HEK293 (cell line): Measurements from ENCODE around the gene WTAP.
A peak's percentile ranks its signal among the peaks of the same experiment; 100 is the strongest.

Experiments
- CTCF ChIA-PET: fragments of 350-600 bp; formaldehyde crosslinking; extraction: SDS; loops from one replicate; lab custom pipeline; 2021; ENCODE audit warnings: antibody characterized with exemption; lab: Yijun Ruan, JAX
- POLR2A ChIA-PET: fragments of 300-600 bp; formaldehyde crosslinking; extraction: SDS; loops from one replicate; lab custom pipeline; 2020; ENCODE audit warnings: antibody characterized with exemption, inconsistent platforms; lab: Yijun Ruan, JAX
- H3K27ac ChIP-seq: fragments of 200-500 bp; sonication (Bioruptor generic); 2 replicates; pipeline ENCODE4 v1.5.1; 2014; ENCODE audit warnings: low read depth, low read length, control low read depth, inconsistent platforms; ENCODE audit errors: extremely low read depth
- H3K36me3 ChIP-seq, 2 experiments: fragments of 200-500 bp in 1 of 2; sonication (Bioruptor generic) in 1 of 2; 1 replicate in 1 of 2; 2 replicates in 1 of 2; pipeline ENCODE4 v1.5.1; 2014 to 2017; ENCODE audit warnings: inconsistent platforms in 2 of 2, low read length in 2 of 2; ENCODE audit not compliant: control insufficient read depth in 2 of 2, insufficient read depth in 1 of 2
- H3K4me1 ChIP-seq: fragments of 200-500 bp; sonication (Bioruptor generic); 2 replicates; pipeline ENCODE4 v1.5.1; 2014; ENCODE audit warnings: mild to moderate bottlenecking, low read length, inconsistent platforms; ENCODE audit not compliant: control insufficient read depth, insufficient read depth
- H3K4me3 ChIP-seq: 2 replicates; pipeline ENCODE4 v1.5.1; 2011; ENCODE audit warnings: low read depth, mild to moderate bottlenecking, control low read depth, low read length, moderate library complexity
- H3K9me3 ChIP-seq: fragments of 200-500 bp; sonication (Bioruptor generic); 2 replicates; pipeline ENCODE4 v1.5.1; 2014; ENCODE audit warnings: low read depth, low read length, inconsistent platforms; ENCODE audit not compliant: control insufficient read depth, insufficient read depth
- KLF8 ChIP-seq: fragments of 450-650 bp; formaldehyde crosslinking; IDR thresholded peaks from 2 replicates; pipeline ENCODE4 v1.5.1; 2016; ENCODE audit warnings: missing biosample characterization, missing genetic modification characterization
- PATZ1 ChIP-seq: fragments of 450-650 bp; formaldehyde crosslinking; IDR thresholded peaks from 2 replicates; pipeline ENCODE4 v1.5.1; 2016; ENCODE audit warnings: missing biosample characterization, missing genetic modification characterization
- PBX3 ChIP-seq: sonication (generic); formaldehyde crosslinking; IDR thresholded peaks from 2 replicates; pipeline ENCODE4 v1.8.1; 2022; ENCODE audit warnings: mild to moderate bottlenecking, moderate library complexity, missing genetic modification reagents
- PRDM1 ChIP-seq: fragments of 450-650 bp; formaldehyde crosslinking; IDR thresholded peaks from 2 replicates; pipeline ENCODE4; 2016; ENCODE audit warnings: missing biosample characterization, missing genetic modification characterization
- PRDM10 ChIP-seq: fragments of 450-650 bp; formaldehyde crosslinking; IDR thresholded peaks from 2 replicates; pipeline ENCODE4 v1.5.1; 2016; ENCODE audit warnings: missing biosample characterization, missing genetic modification characterization
- SP2 ChIP-seq: fragments of 450-650 bp; formaldehyde crosslinking; IDR thresholded peaks from 2 replicates; pipeline ENCODE4 v1.5.1; 2016; ENCODE audit warnings: missing biosample characterization, missing genetic modification characterization
- SP7 ChIP-seq: fragments of 450-650 bp; formaldehyde crosslinking; IDR thresholded peaks from 2 replicates; pipeline ENCODE4 v1.5.1; 2016; ENCODE audit warnings: missing biosample characterization, missing genetic modification characterization
- ZBTB17 ChIP-seq: fragments of 450-650 bp; formaldehyde crosslinking; IDR thresholded peaks from 2 replicates; pipeline ENCODE4 v1.5.1; 2016; ENCODE audit warnings: missing biosample characterization, missing genetic modification characterization
- ZFP37 ChIP-seq: fragments of 450-650 bp; formaldehyde crosslinking; IDR thresholded peaks from 2 replicates; pipeline ENCODE4 v1.5.1; 2016; ENCODE audit warnings: missing biosample characterization, missing genetic modification characterization
- ZIC2 ChIP-seq: fragments of 450-650 bp; formaldehyde crosslinking; IDR thresholded peaks from 2 replicates; pipeline ENCODE4 v1.5.1; 2016; ENCODE audit warnings: missing biosample characterization, missing genetic modification characterization
- ZNF121 ChIP-seq: fragments of 450-650 bp; formaldehyde crosslinking; IDR thresholded peaks from 2 replicates; pipeline ENCODE4 v1.5.1; 2016; ENCODE audit warnings: missing biosample characterization, missing genetic modification characterization
- ZNF2 ChIP-seq: fragments of 450-650 bp; formaldehyde crosslinking; IDR thresholded peaks from 2 replicates; pipeline ENCODE4 v1.5.1; 2016; ENCODE audit warnings: missing biosample characterization, missing genetic modification characterization
- ZNF223 ChIP-seq: fragments of 450-650 bp; formaldehyde crosslinking; IDR thresholded peaks from 2 replicates; pipeline ENCODE4 v1.5.1; 2016; ENCODE audit warnings: missing biosample characterization, missing genetic modification characterization
- ZNF335 ChIP-seq: fragments of 450-650 bp; formaldehyde crosslinking; conservative IDR thresholded peaks from 2 replicates; pipeline ENCODE4 v1.5.1; 2016; ENCODE audit warnings: missing biosample characterization, missing genetic modification characterization
- ZNF488 ChIP-seq: fragments of 450-650 bp; formaldehyde crosslinking; IDR thresholded peaks from 2 replicates; pipeline ENCODE4 v1.5.1; 2016; ENCODE audit warnings: missing biosample characterization, missing genetic modification characterization
- ZNF561 ChIP-seq: fragments of 450-650 bp; IDR thresholded peaks from 2 replicates; pipeline ENCODE4 v1.5.1; 2018; ENCODE audit warnings: missing biosample characterization, missing genetic modification characterization, borderline replicate concordance
- ZNF600 ChIP-seq: fragments of 450-650 bp; formaldehyde crosslinking; IDR thresholded peaks from 2 replicates; pipeline ENCODE4 v1.5.1; 2016; ENCODE audit warnings: missing biosample characterization, missing genetic modification characterization
- ZNF610 ChIP-seq: fragments of 450-650 bp; formaldehyde crosslinking; IDR thresholded peaks from 2 replicates; pipeline ENCODE4 v1.5.1; 2016; ENCODE audit warnings: missing biosample characterization, missing genetic modification characterization, borderline replicate concordance
- ZNF629 ChIP-seq: fragments of 450-650 bp; formaldehyde crosslinking; IDR thresholded peaks from 2 replicates; pipeline ENCODE4 v1.5.1; 2017; ENCODE audit warnings: missing biosample characterization, missing genetic modification characterization
- ZNF660 ChIP-seq: fragments of 450-650 bp; IDR thresholded peaks from 2 replicates; pipeline ENCODE4 v1.5.1; 2018; ENCODE audit warnings: missing biosample characterization, mild to moderate bottlenecking, missing genetic modification characterization
- ZNF843 ChIP-seq: fragments of 450-650 bp; formaldehyde crosslinking; IDR thresholded peaks from 2 replicates; pipeline ENCODE4 v1.5.1; 2016; ENCODE audit warnings: missing biosample characterization, missing genetic modification characterization
- ZSCAN23 ChIP-seq: fragments of 450-650 bp; formaldehyde crosslinking; IDR thresholded peaks from 2 replicates; pipeline ENCODE4 v1.5.1; 2016; ENCODE audit warnings: missing biosample characterization, missing genetic modification characterization
- TF ChIP-seq, protein P1 (sequence below): fragments of 450-650 bp; formaldehyde crosslinking; IDR thresholded peaks from 2 replicates; pipeline ENCODE4 v1.5.1; 2017; ENCODE audit warnings: missing biosample characterization, missing genetic modification characterization
- TF ChIP-seq, protein P2 (sequence below): fragments of 450-650 bp; formaldehyde crosslinking; IDR thresholded peaks from 2 replicates; pipeline ENCODE4 v1.5.1; 2016; ENCODE audit warnings: missing biosample characterization, missing genetic modification characterization

WTAP gene

DNA sequence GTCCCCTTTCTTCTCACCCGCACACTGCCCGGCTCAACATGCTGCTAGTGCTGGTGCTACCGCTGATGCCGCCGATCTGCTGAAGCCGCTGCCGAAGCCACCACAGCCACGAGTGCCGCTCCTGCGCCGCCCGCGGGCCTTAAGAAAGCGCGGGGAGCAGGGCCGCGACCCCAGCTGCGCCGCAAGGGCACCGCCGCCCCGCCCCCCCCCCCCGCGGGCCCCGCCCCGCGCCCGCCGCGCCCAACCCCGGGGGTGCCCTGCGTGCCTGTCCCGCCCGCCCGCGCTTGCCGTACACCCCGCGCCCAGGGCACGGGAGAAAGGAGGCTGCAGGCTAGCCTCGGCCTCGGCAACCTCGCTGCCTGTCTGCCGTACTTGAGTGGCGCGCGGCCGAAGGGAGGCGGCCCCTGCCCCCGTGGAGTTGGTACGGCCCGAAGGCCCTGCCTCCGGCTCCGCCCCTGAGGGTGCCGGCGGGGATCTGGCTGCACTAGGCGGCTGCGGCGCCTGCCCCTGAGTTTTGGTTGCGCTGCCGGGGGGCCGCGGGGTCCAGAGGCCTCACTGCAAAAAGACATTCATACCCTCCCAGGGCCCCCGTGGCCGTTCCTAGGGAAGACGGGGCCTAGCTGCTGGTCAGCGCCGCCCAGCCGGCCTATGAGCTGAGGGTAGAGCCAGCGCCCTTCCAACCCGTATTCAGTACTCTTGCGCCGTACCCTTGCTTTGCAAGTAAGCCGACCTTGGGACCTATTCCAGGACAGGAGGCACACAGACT is 34.0 kb upstream of the WTAP start, which contains the start of gene SOD2:
SOD2 (minus strand) TSS at position 114 of the 766 bp plus-strand sequence; CDS start at position 40, 74 bp downstream.
- H3K4me3 ChIP-seq: peak within 1 kb of the TSS; percentile 85
- ChIA-PET CTCF (interaction anchor here (0.7 to 2.9 kb wide), 2 partner anchors 11 to 554 kb away, joined by 3 to 12 read pairs; no protein-coding TSS in a partner anchor), POLR2A (interaction anchor here (0.6 to 5.6 kb wide), 11 partner anchors 9 to 283 kb away, joined by 3 to 67 read pairs (median 4); partner anchors contain the start of genes MRPL18, TCP1 and WTAP)
- peak within 1 kb of the TSS; percentile 89 for H3K27ac ChIP-seq
- no peaks in the 10 kb centered on the region for H3K9me3 ChIP-seq
- no peaks in the 10 kb centered on the region; the same call in 1 of the 2 replicates for H3K4me1 ChIP-seq
- H3K36me3 ChIP-seq: peaks cover 10 to 28% of the 10 kb centered on the region in 2 experiments; a peak in 2 of 3 replicates
- peak; percentile 98 for TF ChIP-seq ZNF600 (tag by site-specific recombination)
- TF ChIP-seq, protein P1, sequence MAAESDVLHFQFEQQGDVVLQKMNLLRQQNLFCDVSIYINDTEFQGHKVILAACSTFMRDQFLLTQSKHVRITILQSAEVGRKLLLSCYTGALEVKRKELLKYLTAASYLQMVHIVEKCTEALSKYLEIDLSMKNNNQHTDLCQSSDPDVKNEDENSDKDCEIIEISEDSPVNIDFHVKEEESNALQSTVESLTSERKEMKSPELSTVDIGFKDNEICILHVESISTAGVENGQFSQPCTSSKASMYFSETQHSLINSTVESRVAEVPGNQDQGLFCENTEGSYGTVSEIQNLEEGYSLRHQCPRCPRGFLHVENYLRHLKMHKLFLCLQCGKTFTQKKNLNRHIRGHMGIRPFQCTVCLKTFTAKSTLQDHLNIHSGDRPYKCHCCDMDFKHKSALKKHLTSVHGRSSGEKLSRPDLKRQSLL (tag by site-specific recombination): no peak
- peak; percentile 86 for TF ChIP-seq KLF8
- TF ChIP-seq ZNF629 (tag by site-specific recombination): 0 out of 2 replicates have a peak, but pooled peaks have one; percentile 21
- peak; percentile 80 for TF ChIP-seq SP2 (tag by site-specific recombination)
- peak; percentile 61 for TF ChIP-seq ZBTB17 (tag by site-specific recombination)
- peak; percentile 95 for TF ChIP-seq PBX3 (CRISPR knock-in tag)
- TF ChIP-seq PRDM1 (tag by site-specific recombination): 0 out of 2 replicates have a peak, but pooled peaks have one; percentile 15
- TF ChIP-seq SP7: peak; percentile 76
- 0 out of 2 replicates have a peak, but pooled peaks have one; percentile 40 for TF ChIP-seq ZNF843 (tag by site-specific recombination)
- peak; percentile 95 for TF ChIP-seq ZNF660
- no peak for TF ChIP-seq ZNF488 (tag by site-specific recombination)
- peak; percentile 66 for TF ChIP-seq ZNF223 (tag by site-specific recombination)
- TF ChIP-seq, protein P2, sequence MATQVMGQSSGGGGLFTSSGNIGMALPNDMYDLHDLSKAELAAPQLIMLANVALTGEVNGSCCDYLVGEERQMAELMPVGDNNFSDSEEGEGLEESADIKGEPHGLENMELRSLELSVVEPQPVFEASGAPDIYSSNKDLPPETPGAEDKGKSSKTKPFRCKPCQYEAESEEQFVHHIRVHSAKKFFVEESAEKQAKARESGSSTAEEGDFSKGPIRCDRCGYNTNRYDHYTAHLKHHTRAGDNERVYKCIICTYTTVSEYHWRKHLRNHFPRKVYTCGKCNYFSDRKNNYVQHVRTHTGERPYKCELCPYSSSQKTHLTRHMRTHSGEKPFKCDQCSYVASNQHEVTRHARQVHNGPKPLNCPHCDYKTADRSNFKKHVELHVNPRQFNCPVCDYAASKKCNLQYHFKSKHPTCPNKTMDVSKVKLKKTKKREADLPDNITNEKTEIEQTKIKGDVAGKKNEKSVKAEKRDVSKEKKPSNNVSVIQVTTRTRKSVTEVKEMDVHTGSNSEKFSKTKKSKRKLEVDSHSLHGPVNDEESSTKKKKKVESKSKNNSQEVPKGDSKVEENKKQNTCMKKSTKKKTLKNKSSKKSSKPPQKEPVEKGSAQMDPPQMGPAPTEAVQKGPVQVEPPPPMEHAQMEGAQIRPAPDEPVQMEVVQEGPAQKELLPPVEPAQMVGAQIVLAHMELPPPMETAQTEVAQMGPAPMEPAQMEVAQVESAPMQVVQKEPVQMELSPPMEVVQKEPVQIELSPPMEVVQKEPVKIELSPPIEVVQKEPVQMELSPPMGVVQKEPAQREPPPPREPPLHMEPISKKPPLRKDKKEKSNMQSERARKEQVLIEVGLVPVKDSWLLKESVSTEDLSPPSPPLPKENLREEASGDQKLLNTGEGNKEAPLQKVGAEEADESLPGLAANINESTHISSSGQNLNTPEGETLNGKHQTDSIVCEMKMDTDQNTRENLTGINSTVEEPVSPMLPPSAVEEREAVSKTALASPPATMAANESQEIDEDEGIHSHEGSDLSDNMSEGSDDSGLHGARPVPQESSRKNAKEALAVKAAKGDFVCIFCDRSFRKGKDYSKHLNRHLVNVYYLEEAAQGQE (tag by site-specific recombination): peak; percentile 91
- TF ChIP-seq PATZ1 (tag by site-specific recombination): peak; percentile 76
- peak; percentile 49; the same call in 1 of the 2 replicates for TF ChIP-seq ZNF121
- TF ChIP-seq ZIC2 (tag by site-specific recombination): peak; percentile 52; the same call in 1 of the 2 replicates
- peak; percentile 66; the same call in 1 of the 2 replicates for TF ChIP-seq ZFP37
- peak; percentile 54; the same call in 1 of the 2 replicates for TF ChIP-seq ZNF2 (tag by site-specific recombination)
- TF ChIP-seq ZSCAN23 (tag by site-specific recombination): no peak
- peak; percentile 99 for TF ChIP-seq PRDM10 (tag by site-specific recombination)
- 0 out of 2 replicates have a peak, but pooled peaks have one; percentile 19 for TF ChIP-seq ZNF610
- TF ChIP-seq ZNF335: peak; percentile 95
- 0 out of 2 replicates have a peak, but pooled peaks have one; percentile 48 for TF ChIP-seq ZNF561 (tag by site-specific recombination)
